22Rv1 (cell line): ENCODE data around the gene PLEKHG2.

Experiments used
- ZFX ChIP-seq: fragments of 450-650 bp; IDR thresholded peaks from 2 replicates; pipeline ENCODE4 v1.6.1; 2017; ENCODE audit warnings: antibody characterized with exemption, borderline replicate concordance
- TF ChIP-seq, protein P1 (sequence below): fragments of 450-650 bp; IDR thresholded peaks from 2 replicates; pipeline ENCODE4 v1.5.1; 2017; ENCODE audit warnings: mild to moderate bottlenecking

- TF ChIP-seq, protein P1, sequence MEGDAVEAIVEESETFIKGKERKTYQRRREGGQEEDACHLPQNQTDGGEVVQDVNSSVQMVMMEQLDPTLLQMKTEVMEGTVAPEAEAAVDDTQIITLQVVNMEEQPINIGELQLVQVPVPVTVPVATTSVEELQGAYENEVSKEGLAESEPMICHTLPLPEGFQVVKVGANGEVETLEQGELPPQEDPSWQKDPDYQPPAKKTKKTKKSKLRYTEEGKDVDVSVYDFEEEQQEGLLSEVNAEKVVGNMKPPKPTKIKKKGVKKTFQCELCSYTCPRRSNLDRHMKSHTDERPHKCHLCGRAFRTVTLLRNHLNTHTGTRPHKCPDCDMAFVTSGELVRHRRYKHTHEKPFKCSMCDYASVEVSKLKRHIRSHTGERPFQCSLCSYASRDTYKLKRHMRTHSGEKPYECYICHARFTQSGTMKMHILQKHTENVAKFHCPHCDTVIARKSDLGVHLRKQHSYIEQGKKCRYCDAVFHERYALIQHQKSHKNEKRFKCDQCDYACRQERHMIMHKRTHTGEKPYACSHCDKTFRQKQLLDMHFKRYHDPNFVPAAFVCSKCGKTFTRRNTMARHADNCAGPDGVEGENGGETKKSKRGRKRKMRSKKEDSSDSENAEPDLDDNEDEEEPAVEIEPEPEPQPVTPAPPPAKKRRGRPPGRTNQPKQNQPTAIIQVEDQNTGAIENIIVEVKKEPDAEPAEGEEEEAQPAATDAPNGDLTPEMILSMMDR = no peak
- TF ChIP-seq ZFX = no peak
Measured at GRCh38 chr19:39407660-39408391, 4.6 kb upstream of the PLEKHG2 start.
